Stomach (tissue), 9 donors: ENCODE results near the gene KASH5. TPM values are rescaled to one million over a fixed set of nuclear protein-coding genes. Genes with fewer than 3 reads are reported as not detected.
A peak's percentile ranks its signal among the peaks of the same experiment; 100 is the strongest.

Experiments used
- DNase-seq, 2 donors: peaks; one replicate each; pipeline versions ENCODE4 v3.0.0 to v3.0.0-alpha.2; 2013 to 2019
- H3K27ac ChIP-seq, 5 donors: fragments of 200-600 bp in 4 of 5; sonication (generic) in 4 of 5; one replicate each; pipeline ENCODE4 v1.5.1; 2013 to 2019; ENCODE audit warnings: mild to moderate bottlenecking in 1 of 5, moderate library complexity in 1 of 5
- H3K27me3 ChIP-seq, 3 donors: fragments of 200-600 bp; sonication (generic); one replicate each; pipeline ENCODE4 v1.5.1; 2017 to 2019; ENCODE audit warnings: mixed run types in 1 of 3
- H3K36me3 ChIP-seq, 4 donors: fragments of 200-600 bp; sonication (generic); 1 replicate in 3 of 4; 2 replicates in 1 of 4; pipeline ENCODE4 v1.5.1; 2016 to 2019
- H3K4me1 ChIP-seq, 4 donors: fragments of 200-600 bp; sonication (generic); one replicate each; pipeline ENCODE4 v1.5.1; 2016 to 2019
- H3K4me3 ChIP-seq, 4 donors: fragments of 200-600 bp; sonication (generic) in 3 of 4; one replicate each; pipeline ENCODE4 v1.5.1; 2016 to 2019; ENCODE audit warnings: mild to moderate bottlenecking in 1 of 4
- H3K9me3 ChIP-seq, 4 donors: fragments of 200-600 bp; sonication (generic); one replicate each; pipeline ENCODE4 v1.5.1; 2016 to 2019
- EP300 ChIP-seq: sonication (generic); formaldehyde crosslinking; IDR thresholded peaks from one replicate; pipeline ENCODE4 v1.6.1; 2017; ENCODE audit warnings: antibody characterized with exemption
- POLR2A ChIP-seq, 4 donors: fragments of 450-650 bp; IDR thresholded peaks; one replicate each; pipeline ENCODE4 v1.6.1; 2016; ENCODE audit warnings: antibody characterized with exemption in 4 of 4, control low read depth in 2 of 4, mild to moderate bottlenecking in 1 of 4, moderate library complexity in 1 of 4
- POLR2AphosphoS5 ChIP-seq, 3 donors: sonication (generic); formaldehyde crosslinking; IDR thresholded peaks; one replicate each; pipeline ENCODE4 v1.6.1; 2016; ENCODE audit warnings: antibody characterized with exemption in 3 of 3
- WGBS, 5 donors: extraction: QIAGEN DNeasy Blood & Tissue Kit in 3 of 5; methylation state at CpG; one replicate each; pipeline versions ENCODE4 v1.1.5 to v1.1.7; 2013 to 2018; 5-methylcytosine and 5-hydroxymethylcytosine counted together
- intact Hi-C: fragments of 100-400 bp; cut with DNase I; formaldehyde crosslinking; loops from one replicate; pipeline ENCODE4 v1.15.1; 2023; ENCODE audit warnings: low total_unique reads
- polyA plus RNA-seq, 3 donors: library from polyadenylated mRNA; stranded (reverse); fragments of 200-250 nt; gene quantifications; one replicate each; pipeline ENCODE4 v1.2.3, GENCODE V29; 2013
- total RNA-seq, 5 donors: library from RNA; depleted of rRNA; stranded (reverse); fragments of >200 nt; gene quantifications; one replicate each; pipeline versions ENCODE4 v1.1.0 to v1.2.3, GENCODE V29; 2014 to 2016
- TF ChIP-seq, protein P1 (sequence below), 7 experiments: fragments of 450-650 bp in 4 of 7; fragments of 200-600 bp in 3 of 7; sonication (generic) in 3 of 7; IDR thresholded peaks; one replicate each; pipeline ENCODE4 v1.5.1; 2016 to 2019; ENCODE audit warnings: antibody characterized with exemption in 7 of 7, control low read depth in 2 of 7, mild to moderate bottlenecking in 1 of 7
- donor health status: healthy with polysubstance abuse.
- donor health status: Bipolar disorder and iron deficiency.
- donor health status: healthy.

KASH5 gene
- total and polyA plus RNA-seq, 8 donors: 0.20 to 0.37 TPM; not detected in 6

DNA sequence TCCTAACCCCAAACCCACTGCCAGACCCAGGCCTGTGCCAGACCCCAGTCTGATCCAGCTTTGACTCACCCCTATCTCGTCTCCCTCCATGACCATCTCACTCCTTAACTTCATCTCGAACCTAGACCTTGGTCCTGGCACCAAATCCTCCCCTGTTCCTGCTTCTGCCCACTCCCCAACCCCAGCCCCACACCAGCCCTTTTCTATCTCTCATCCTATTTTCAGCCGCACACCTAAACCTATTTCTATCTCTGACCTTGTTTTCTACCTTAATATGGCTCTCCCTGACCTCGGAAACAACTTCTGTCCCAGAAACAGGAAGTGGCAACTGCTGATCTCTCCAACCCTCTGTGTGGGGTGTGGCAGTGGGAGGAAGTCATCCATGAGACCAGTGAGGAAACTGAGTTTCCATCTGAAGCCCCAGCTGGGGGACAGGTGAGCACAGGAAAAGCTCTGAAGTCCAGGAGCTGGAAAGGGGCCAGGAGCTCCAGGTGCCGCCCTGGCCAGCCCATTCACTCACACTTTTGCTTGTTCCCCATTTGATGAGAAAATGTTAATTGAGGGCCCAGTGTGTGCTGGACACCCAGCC is 21.5 kb downstream of the KASH5 start:
- intact Hi-C loops: no loop called here
- Histone ChIP-seq H3K27me3 (peaks cover 0 to 49% (median 0%) of the 10 kb centered on the region in 3 donors), H3K9me3 (no peaks in the 10 kb centered on the region), H3K27ac (no peak overlapping the region), H3K36me3 (no peaks in the 10 kb centered on the region), H3K4me1 (peaks cover 0 to 13% (median 0%) of the 10 kb centered on the region in 4 donors), H3K4me3 (no peak overlapping the region)
- TF ChIP-seq POLR2A (IDR thresholded peaks at IDR 0.05) (no peak), EP300 (no peak), POLR2AphosphoS5 (IDR thresholded peaks at IDR 0.05) (no peak)
- TF ChIP-seq, protein P1, sequence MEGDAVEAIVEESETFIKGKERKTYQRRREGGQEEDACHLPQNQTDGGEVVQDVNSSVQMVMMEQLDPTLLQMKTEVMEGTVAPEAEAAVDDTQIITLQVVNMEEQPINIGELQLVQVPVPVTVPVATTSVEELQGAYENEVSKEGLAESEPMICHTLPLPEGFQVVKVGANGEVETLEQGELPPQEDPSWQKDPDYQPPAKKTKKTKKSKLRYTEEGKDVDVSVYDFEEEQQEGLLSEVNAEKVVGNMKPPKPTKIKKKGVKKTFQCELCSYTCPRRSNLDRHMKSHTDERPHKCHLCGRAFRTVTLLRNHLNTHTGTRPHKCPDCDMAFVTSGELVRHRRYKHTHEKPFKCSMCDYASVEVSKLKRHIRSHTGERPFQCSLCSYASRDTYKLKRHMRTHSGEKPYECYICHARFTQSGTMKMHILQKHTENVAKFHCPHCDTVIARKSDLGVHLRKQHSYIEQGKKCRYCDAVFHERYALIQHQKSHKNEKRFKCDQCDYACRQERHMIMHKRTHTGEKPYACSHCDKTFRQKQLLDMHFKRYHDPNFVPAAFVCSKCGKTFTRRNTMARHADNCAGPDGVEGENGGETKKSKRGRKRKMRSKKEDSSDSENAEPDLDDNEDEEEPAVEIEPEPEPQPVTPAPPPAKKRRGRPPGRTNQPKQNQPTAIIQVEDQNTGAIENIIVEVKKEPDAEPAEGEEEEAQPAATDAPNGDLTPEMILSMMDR (IDR thresholded peaks at IDR 0.05): no peak
- WGBS, 5 donors: 62 to 79% (median 71%) methylated on average over 5 of the region's 5 CpGs
- DNase-seq: no peak

DNA sequence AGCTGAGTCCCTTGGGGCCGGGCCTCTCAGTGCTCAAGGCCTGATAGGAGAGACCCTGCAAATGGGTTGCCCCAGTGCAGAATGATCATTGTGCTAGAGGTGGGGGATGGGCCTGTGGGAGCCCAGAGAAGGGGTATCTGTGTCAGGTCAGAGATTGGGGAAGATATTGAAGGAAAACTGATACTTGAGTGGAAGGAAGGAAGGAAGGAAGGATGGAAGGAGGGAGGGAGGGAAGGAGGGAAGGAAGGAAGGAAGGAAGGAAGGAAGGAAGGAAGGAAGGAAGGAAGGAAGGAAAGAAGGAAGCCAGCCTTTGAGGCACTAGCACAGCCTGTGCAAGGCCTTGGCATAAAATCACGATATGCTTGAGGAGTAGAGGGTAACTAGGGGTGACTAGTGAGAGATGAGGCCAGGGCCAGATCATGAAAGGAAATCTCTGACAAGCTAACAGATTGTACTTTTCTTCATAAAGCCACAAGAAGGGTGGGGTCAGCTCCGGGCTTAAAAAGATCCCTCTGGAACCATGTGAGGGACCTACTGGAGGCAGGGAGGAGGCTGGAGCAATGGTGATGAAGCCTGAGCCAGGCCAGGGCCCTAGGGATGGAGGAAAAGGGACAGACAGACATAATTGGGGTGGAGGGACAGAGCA is 23.8 kb downstream of the KASH5 start:
- intact Hi-C loops: no loop called here
- Histone ChIP-seq H3K9me3 (no peaks in the 10 kb centered on the region), H3K27me3 (peaks cover 0 to 65% (median 2%) of the 10 kb centered on the region in 3 donors), H3K36me3 (no peaks in the 10 kb centered on the region), H3K4me3 (no peak overlapping the region), H3K27ac (no peak overlapping the region), H3K4me1 (peaks cover 0 to 13% (median 0%) of the 10 kb centered on the region in 4 donors)
- no peak for DNase-seq
- TF ChIP-seq EP300 (no peak), POLR2AphosphoS5 (IDR thresholded peaks at IDR 0.05) (no peak), POLR2A (IDR thresholded peaks at IDR 0.05) (no peak)
- TF ChIP-seq, protein P1 (IDR thresholded peaks at IDR 0.05): no peak
- WGBS, 5 donors: 61 to 71% (median 65%) methylated on average over 3 of the region's 3 CpGs

DNA sequence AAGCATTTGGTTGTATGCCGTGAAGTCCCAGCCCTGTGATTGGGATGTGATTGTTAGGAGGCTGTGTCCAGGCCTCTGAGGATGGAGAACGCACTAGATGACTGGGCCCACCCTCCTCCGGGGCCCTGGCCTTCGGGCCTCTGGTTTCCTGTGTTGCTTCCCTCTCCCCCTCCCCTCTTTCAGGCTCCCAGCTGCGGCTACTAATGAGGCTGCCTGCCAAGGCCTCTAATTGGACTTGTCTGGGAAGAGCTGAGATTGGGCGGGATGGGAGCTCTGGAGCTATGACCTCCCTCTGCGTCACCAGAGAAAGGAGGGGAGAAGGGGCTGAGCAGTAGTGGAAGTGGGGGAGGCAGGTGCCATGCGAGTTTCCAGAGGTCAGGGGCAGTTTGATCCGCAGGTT is 25.3 kb downstream of the KASH5 start:
- DNase-seq: peak in 1 of 2 donors; percentile 89
- H3K36me3 ChIP-seq: no peaks in the 10 kb centered on the region
- H3K4me1 ChIP-seq: peaks cover 0 to 13% (median 0%) of the 10 kb centered on the region in 4 donors
- intact Hi-C loops: no loop called here
- H3K4me3 ChIP-seq: no peak overlapping the region
- no peak overlapping the region for H3K27ac ChIP-seq
- peaks cover 4 to 72% (median 9%) of the 10 kb centered on the region in 3 donors for H3K27me3 ChIP-seq
- H3K9me3 ChIP-seq: no peaks in the 10 kb centered on the region
- 58 to 65% (median 59%) methylated on average over 7 to 9 of the region's 9 CpGs for WGBS, 5 donors
- TF ChIP-seq EP300 (no peak), POLR2AphosphoS5 (IDR thresholded peaks at IDR 0.05) (no peak), POLR2A (IDR thresholded peaks at IDR 0.05) (no peak)
- TF ChIP-seq, protein P1 (IDR thresholded peaks at IDR 0.05): no peak

DNA sequence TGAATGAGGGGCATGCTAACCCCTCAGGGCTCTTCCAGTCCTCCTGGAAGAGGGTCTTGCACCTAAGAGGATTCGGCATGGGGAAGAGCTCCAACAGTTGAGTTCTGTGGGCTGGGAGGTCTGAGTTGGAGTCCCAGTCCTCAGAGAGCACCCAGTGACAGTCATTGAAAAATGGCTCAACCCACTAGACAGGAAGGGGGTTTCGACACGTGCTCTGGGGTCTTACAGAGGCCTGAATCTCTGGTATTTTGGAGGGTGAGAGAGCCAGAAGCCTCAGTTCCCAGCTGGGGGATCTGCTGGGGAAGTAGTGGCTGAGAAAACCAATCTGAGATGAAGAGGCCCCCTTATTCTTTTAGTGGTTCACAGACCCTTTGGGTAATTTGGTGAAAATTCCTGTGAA is 26.2 kb downstream of the KASH5 start:
- 74 to 85% (median 76%) methylated on average over 3 of the region's 3 CpGs for WGBS, 5 donors
- no peaks in the 10 kb centered on the region for H3K9me3 ChIP-seq
- intact Hi-C loops: no loop called here
- H3K27ac ChIP-seq: no peak overlapping the region
- H3K4me3 ChIP-seq: no peak overlapping the region
- peaks cover 4 to 72% (median 18%) of the 10 kb centered on the region in 3 donors for H3K27me3 ChIP-seq
- DNase-seq: no peak
- peaks cover 0 to 8% (median 0%) of the 10 kb centered on the region in 4 donors for H3K4me1 ChIP-seq
- no peaks in the 10 kb centered on the region for H3K36me3 ChIP-seq
- TF ChIP-seq POLR2A (IDR thresholded peaks at IDR 0.05) (no peak), POLR2AphosphoS5 (IDR thresholded peaks at IDR 0.05) (no peak), EP300 (no peak)
- TF ChIP-seq, protein P1 (IDR thresholded peaks at IDR 0.05): no peak
